Brain microvascular endothelial cell (primary cell): ENCODE data around the gene VSX1.

Experiments
- DNase-seq: peaks from one replicate; pipeline ENCODE4 v3.0.0-alpha.2; 2020
- H3K27ac ChIP-seq: fragments of 250-450 bp; sonication (Bioruptor Pico); 2 replicates; pipeline ENCODE4 v1.5.1; 2020; ENCODE audit warnings: mild to moderate bottlenecking, moderate library complexity
- H3K27me3 ChIP-seq: fragments of 250-450 bp; sonication (Bioruptor Pico); replicated peaks from 2 replicates; pipeline ENCODE4 v1.5.1; 2020; ENCODE audit warnings: mild to moderate bottlenecking
- H3K36me3 ChIP-seq: fragments of 250-450 bp; sonication (Bioruptor Pico); replicated peaks from 2 replicates; pipeline ENCODE4 v1.5.1; 2020; ENCODE audit warnings: mild to moderate bottlenecking
- H3K4me3 ChIP-seq: 2 replicates; pipeline ENCODE4 v1.5.1; 2011; ENCODE audit warnings: low read depth, mild to moderate bottlenecking, control low read depth, low read length, moderate library complexity
- in situ Hi-C: cut with HindIII; loops from 2 replicates; pipeline ENCODE4 v1.10.0; 2017; ENCODE audit warnings: low sequenced_read_pairs, low pct_ligation_motif_present
- TF ChIP-seq, protein P1 (sequence below): IDR thresholded peaks from 2 replicates; pipeline ENCODE4 v1.5.1; 2011; ENCODE audit warnings: low read depth, mild to moderate bottlenecking, moderate library complexity, low read length, control low read depth, inconsistent platforms; ENCODE audit errors: missing control alignments

VSX1 gene

DNA sequence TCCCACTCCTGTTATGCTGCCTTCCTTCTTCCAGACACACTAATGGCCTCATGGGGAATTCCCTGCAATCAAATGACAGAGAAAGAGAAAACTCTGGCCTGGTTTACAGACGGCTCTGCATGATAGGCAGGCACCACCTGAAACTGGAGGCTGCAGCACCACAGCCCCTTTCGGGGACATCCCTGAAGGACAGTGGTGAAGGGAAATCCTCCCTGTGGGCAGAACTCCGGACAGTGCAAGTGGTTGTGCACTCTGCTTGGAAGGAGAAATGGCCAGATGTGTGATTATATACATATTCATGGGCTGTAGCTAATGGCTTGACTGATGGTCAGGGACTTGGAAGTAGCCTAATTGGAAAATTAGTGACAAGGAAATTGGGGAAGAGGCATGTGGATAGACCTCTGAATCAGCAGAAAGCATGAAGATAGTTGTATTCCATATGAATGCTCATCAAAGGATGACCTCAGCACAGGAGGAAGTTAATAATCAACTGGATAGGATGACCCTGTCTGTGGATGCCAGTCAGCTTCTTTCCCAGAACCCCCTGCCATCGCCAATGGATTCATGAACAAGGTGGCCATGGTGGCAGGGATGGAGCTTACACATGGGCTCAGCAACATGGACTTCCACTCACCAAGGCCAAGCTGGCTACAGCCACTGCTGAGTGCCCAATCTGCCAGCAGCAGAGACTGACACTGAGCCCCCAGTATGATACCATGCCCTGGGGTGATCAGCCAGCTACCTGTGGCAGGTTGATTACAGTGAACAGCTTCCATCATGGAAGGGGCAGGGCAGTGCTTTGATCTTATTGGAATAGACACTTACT, 44.5 kb upstream of the VSX1 start:
- no peaks in the 10 kb centered on the region for H3K36me3 ChIP-seq
- in situ Hi-C loops = no loop called here
- DNase-seq = no peak
- H3K4me3 ChIP-seq = no peak overlapping the region
- TF ChIP-seq, protein P1, sequence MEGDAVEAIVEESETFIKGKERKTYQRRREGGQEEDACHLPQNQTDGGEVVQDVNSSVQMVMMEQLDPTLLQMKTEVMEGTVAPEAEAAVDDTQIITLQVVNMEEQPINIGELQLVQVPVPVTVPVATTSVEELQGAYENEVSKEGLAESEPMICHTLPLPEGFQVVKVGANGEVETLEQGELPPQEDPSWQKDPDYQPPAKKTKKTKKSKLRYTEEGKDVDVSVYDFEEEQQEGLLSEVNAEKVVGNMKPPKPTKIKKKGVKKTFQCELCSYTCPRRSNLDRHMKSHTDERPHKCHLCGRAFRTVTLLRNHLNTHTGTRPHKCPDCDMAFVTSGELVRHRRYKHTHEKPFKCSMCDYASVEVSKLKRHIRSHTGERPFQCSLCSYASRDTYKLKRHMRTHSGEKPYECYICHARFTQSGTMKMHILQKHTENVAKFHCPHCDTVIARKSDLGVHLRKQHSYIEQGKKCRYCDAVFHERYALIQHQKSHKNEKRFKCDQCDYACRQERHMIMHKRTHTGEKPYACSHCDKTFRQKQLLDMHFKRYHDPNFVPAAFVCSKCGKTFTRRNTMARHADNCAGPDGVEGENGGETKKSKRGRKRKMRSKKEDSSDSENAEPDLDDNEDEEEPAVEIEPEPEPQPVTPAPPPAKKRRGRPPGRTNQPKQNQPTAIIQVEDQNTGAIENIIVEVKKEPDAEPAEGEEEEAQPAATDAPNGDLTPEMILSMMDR = no peak
- H3K27ac ChIP-seq = no peak overlapping the region
- peaks cover under 1% of the 10 kb centered on the region for H3K27me3 ChIP-seq

DNA sequence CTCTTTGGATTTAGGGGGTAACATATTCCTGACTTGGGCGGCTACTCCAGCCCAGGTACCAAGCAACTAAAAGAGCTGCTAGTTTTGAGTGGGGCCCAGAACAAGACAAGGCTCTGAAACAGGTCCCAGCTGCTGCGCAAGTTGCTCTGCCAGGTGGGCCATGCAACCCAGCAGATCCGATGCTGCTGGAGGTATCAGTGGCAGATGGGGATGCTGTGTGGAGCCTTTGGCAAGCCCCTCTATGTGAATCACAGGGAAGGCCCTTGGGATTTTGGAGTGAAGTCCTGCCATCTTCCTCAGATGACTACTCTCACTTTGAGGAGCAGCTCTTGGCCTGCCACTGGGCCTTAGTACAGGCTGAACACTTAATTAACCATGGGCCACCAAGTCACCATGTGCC, 43.7 kb upstream of the VSX1 start:
- peaks cover 2% of the 10 kb centered on the region for H3K27me3 ChIP-seq
- in situ Hi-C loops = no loop called here
- no peak for DNase-seq
- H3K4me3 ChIP-seq = no peak overlapping the region
- TF ChIP-seq, protein P1 = no peak
- no peaks in the 10 kb centered on the region for H3K36me3 ChIP-seq
- H3K27ac ChIP-seq = no peak overlapping the region

DNA sequence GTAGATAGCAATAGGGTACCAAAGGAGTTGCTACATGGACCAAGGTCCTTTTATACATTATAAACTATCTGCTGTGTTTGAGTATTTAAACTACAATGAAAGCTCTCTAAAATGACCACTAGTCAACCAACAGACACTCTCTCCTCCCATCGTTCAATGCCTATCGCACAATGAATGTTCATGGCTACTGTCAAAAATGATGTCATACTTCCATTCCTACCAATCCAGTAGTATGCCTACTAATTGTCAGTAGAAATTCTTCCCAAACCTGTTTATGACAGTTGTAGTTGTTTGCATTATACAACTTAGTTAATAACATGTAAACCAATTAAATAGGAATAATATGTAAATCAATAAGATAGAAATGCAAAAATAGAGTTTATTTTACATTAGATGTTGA, 39.0 kb upstream of the VSX1 start:
- H3K36me3 ChIP-seq = no peaks in the 10 kb centered on the region
- no peak overlapping the region for H3K4me3 ChIP-seq
- DNase-seq = no peak
- no peak overlapping the region for H3K27ac ChIP-seq
- peaks cover 5% of the 10 kb centered on the region for H3K27me3 ChIP-seq
- in situ Hi-C loops = no loop called here
- TF ChIP-seq, protein P1 = no peak

- H3K27me3 ChIP-seq = peaks cover 5% of the 10 kb centered on the region
- TF ChIP-seq, protein P1 = no peak
- in situ Hi-C loops = no loop called here
These were observed 38.5 kb upstream of the VSX1 start for GRCh38 chr20:25120457-25120856.

DNA sequence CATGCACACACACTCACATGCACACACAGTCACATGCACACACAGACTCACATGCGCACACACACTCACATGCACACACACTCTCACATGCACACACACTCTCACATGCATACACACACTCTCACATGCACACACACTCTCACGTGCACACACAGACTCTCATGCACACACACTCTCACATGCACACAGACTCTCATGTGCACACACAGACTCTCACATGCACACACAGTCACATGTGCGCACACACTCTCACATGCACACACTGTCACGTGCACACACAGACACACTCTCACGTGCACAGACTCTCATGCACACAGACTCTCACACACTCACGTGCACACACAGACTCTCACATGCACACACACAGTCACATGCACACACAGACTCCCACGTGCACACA, 36.6 kb upstream of the VSX1 start:
- in situ Hi-C loops = no loop called here
- Histone ChIP-seq H3K36me3 (no peaks in the 10 kb centered on the region), H3K4me3 (no peak overlapping the region), H3K27me3 (peaks cover 9% of the 10 kb centered on the region), H3K27ac (no peak overlapping the region)
- no peak for DNase-seq
- TF ChIP-seq, protein P1 = no peak

More at GRCh38 chr20:25120457-25120856, 38.5 kb upstream of the VSX1 start:
- Histone ChIP-seq H3K36me3 (no peaks in the 10 kb centered on the region), H3K4me3 (no peak overlapping the region), H3K27ac (no peak overlapping the region)
- DNase-seq = no peak

DNA sequence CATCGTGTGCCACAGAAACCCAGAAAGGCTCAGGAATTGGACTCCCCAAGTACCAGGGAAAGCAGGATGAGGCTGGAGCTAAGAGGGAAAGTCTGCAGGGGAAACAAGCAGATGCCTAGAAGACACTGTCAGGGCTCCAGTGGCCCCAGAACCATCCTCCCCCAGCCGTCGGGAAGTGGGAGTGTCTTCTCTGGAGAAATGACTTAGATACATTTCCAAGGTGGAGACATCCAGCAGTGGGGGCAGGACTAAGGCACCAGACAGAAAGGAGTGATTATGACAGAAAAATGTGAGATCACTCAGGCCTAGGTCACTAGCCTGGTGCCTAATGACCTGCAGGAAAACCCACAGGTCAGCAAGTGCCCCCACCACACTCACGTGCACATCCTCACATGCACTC, 36.0 kb upstream of the VSX1 start:
- TF ChIP-seq, protein P1 = no peak
- Histone ChIP-seq H3K27ac (no peak overlapping the region), H3K36me3 (no peaks in the 10 kb centered on the region), H3K27me3 (peaks cover 9% of the 10 kb centered on the region), H3K4me3 (no peak overlapping the region)
- no peak for DNase-seq
- in situ Hi-C loops = no loop called here
